GM18508 (cell line): ENCODE measurements around the gene OR2A42.
"Not testable (repeated sequence)": the region's sequence is repeated elsewhere in the genome, so short reads cannot be mapped to it uniquely, and the experiment has no call there.

ENCODE experiments used
- ATAC-seq: cut with Tn5 transposase; IDR thresholded peaks from one replicate; pipeline ENCODE4 v1.9.1; 2021; ENCODE audit warnings: moderate number of reproducible peaks; ENCODE audit not compliant: insufficient read depth, unreplicated experiment

OR2A42 gene, protein sequence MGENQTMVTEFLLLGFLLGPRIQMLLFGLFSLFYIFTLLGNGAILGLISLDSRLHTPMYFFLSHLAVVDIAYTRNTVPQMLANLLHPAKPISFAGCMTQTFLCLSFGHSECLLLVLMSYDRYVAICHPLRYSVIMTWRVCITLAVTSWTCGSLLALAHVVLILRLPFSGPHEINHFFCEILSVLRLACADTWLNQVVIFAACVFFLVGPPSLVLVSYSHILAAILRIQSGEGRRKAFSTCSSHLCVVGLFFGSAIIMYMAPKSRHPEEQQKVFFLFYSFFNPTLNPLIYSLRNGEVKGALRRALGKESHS

DNA sequence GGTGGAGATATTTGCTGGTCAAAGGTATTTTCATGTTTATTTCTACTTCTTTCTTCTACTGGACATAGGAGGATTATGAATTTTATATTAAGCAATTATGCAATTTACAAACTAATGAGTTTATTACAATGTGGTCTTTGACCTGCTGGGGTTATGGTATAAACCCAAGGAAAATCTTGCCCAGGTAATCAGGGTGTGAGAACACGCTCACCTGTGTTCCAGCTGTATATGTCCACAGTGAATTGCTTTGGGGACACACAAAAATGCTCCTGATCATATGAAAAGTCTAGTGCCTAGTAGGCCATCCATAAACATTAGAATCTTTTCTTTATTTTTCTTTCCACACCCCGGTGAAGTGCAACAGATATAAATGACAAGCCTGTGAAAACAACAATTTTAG lies at the start of gene OR2A42:
Gene OR2A42, minus strand, starts transcription at position 241 of the 400 bp plus-strand sequence. CDS start 6,762 bp downstream, outside the sequence.
- ATAC-seq, result not testable (repeated sequence)

DNA sequence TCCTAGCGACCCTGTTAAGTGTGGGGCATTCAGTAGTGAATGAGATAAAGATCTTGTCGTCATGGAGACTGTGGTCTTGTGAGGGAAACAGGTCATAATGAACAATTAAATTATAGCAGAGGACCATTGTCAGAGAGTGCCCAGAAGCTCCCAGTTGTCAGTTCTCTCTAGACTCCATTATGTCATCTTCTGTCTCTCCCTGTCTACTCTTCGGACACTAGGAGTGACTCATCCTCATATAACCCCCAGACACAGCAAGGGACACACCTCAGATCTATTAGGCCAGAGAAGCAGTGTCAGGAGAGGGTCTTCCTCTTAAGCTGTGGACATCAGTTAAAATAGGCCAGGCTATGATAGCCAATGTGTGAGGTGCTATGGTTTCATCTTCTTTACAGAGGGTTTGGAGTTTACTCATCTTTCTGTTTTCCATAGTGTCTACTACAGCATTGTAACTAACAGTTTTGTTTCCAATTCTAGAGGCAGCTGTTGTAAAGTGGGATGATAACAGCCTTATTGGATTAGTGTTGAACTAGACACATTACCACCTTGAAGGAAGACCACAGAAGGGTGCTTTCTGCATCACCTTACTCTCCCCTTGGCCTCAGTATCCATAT lies 47.9 kb upstream of the OR2A42 start:
- not testable (repeated sequence) for ATAC-seq

DNA sequence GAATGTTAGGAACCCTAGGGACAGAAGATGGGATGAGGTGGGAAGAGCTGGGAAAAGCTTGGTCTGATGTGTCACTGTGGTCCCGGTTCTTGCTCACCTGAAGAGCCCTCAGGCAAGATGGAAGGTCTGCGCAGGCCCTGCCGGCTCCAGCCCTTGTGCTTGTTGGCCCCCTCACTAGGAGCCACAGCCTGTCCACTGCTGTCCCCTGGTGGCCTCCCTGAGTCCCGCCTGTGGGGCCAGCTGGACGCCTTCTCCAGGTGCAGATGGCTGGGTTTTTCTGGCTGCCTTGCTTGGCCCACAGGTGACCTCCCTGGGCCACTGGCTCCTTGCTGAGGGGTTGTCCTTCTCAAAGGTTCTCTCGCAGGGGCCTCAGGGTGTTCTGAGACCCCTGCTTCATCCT lies 44.3 kb upstream of the OR2A42 start:
- ATAC-seq, result not testable (repeated sequence)

DNA sequence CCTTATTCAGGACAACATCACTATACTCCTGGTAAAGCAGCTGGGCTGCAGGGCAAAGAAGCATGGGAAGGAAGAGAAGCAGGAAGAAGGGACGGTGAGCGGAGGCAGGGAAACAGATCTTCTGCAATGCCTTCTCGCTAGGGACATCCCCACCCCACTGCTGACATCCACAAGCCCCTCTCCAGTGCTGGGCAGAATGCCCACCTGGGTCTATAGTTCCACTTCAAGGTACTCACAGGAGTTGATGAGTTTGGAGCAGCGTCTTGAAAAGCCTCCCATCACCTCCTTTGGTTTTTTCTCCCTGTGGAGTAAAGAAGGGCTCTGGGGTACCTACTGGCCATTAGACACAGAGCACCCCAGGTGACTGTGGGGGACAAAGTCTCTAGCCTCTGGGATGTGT lies 43.1 kb upstream of the OR2A42 start:
- not testable (repeated sequence) for ATAC-seq

DNA sequence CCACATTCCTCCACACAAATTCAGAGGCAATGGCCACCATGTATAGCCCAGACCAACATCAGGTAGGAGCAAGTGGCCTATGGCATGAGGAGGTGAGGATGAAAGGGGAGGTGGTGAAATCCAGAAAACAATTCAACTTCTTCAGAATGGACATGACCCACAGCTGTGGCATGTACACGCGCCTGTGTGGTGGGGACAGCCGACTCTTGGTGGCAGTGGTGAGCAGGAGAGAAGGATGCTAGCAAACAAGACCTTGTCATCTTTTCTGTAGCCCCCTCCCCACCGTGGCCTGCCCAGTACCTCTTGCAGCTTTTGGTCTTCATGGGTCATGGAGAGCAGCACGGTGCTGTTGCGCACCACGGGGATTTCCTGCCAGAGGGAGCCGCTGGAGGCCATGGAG lies 42.6 kb upstream of the OR2A42 start:
- not testable (repeated sequence) for ATAC-seq

DNA sequence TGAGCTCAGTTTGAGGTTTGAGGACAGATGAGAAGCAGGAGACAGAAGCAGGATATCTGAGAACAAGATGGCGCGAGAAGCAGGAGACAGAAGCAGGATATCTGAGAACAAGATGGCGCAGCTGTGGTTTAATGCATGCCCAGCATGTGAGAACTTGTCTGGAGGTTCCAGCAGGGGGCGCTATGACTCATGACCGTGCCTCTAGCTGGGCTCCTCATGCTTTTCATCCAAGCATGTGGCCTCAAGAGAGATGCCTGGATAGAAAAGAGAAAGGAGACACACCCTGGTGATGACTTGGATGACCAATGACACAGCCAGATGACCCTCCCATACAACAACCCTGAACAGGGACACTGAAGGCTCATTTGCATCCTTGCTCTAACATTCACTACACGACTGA lies 40.6 kb upstream of the OR2A42 start:
- not testable (repeated sequence) for ATAC-seq

DNA sequence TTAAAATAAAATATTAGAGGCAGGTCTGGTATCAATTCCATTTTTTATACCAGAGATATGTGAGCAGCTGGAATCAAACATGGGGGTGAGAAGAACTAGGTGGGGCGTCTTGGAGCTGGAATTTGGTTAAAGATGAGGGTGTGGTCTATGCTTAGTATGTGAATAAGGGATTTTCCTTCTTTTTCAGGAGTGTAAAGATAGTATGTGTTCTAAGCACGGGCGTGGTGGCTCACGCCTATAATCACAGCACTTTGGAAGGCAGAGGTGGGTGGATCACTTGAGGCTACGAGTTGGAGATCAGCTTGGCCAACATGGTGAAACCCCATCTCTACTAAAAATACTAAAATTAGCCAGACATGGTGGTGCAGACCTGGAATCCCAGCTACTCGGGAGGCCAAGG lies 35.9 kb upstream of the OR2A42 start:
- not testable (repeated sequence) for ATAC-seq

DNA sequence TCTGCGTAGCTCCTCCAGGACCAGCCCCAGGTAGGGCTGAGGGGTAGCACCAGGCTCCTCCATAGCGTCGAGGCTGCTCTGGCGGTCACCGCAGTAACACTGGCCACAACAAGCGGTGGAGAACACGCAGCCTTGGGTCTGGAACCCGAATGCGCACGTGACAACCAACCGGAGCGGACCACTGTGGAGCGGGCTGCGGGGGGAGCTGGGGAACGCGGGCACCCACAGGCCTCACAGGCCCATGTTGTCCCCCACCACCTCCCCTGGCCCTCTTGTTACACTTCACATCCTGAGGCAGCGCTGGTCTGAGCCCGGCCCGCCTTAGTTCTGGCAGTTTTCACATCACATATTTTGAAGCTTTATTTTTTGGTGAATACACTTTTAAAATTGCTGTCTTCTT lies 29.8 kb upstream of the OR2A42 start, which contains the start of gene CTAGE8:
Gene CTAGE8, minus strand, starts transcription at position 101 of the 400 bp plus-strand sequence. Its CDS starts 38 bp downstream, at position 63.
- ATAC-seq, result not testable (repeated sequence)

DNA sequence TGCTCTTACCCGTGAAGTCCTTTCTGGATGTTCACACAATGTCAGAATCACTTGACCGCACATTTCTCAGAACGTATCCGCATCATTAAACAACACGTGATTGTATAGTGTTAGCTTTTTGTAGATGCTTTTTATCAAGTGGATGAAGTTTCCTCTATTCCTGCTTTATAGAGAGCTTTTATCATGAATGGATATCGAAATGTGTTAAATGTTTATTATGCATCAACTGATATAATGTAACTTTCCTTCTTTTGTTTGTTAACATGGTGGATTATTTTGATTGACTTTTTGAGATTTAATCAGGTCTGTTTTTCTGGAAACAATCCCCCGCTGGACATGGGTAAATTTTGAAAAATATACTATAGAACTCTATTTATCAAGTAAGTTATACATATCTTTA lies 25.3 kb upstream of the OR2A42 start, which contains the start of gene OR2A7:
Gene OR2A7, minus strand, starts transcription at position 101 of the 400 bp plus-strand sequence. CDS start 5,164 bp downstream, outside the sequence.
- ATAC-seq, result not testable (repeated sequence)

DNA sequence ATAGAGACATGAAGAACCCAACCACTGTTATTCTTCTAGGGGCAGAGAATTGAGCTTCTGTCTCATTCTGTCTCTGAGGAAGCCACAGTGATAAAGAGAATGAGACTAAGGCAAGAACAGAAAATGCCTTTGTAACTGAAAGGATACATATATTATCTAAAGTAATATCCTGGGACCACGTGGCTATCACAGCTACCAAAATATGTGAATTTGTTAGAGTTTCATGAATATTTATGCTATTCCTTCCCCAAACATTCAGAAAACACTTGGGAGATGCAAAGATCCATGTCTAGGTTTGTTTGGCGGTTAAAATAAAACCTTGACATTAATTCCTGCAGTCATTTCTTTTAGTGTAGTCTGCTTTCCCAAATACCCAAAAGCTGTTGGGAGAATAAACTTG lies 22.7 kb upstream of the OR2A42 start:
- not testable (repeated sequence) for ATAC-seq

DNA sequence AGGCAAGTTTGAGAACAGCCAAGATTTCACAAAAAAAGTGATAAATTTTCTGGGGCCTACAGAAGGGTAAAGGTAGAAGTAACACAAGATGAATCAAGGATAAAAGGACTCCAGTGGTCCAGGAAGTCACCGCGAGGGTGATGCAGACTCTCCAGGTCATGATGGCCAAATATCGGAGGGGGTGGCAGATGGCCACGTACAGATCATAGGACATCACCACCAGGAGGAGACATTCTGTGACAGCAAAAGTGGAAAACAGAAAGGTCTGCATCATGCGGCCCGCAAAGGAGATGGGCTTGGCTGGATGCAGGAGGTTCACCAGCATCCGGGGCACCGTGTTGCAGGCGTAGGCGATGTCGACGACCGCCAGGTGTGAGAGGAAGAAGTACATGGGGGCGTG lies 19.7 kb upstream of the OR2A42 start:
- not testable (repeated sequence) for ATAC-seq

DNA sequence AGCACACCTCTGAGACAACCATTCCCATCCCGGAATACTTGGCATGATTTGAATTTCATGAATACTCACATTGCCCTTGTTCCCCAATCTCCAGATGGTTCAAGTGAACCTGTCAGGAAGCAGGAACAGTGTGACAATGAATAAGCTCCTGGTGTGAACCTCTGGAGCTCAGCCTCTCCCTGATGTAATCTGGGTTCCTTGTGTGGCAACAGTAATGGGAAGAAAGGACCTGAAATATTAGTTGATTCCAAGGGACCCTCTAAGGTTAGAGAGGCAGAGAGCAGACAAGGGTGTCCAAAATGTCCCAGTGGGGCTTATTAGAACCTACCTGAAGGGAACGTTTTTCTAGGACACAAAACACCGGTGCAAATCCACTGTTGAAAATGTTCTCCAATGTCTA lies 16.7 kb upstream of the OR2A42 start:
- ATAC-seq, result no peak

DNA sequence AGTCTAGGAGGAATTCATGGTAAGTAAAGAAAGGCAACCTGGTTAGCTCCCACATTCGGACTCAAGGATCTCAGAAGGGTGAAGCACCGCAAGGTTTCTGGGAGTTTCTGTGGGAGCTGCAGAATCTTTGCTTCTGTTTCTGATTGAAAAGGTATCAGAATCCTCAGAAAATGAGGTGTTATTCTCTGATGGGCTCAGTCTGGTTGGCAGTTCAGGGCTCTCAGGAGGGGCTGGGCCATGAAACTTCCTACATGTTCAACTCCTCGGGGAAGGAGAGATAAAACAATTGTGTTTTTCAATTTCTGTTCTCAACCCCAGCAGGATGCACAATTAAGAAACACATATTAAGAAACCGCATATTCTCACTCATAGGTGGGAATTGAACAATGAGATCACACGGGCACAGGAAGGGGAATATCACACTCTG lies 16.1 kb upstream of the OR2A42 start:
- no peak for ATAC-seq

DNA sequence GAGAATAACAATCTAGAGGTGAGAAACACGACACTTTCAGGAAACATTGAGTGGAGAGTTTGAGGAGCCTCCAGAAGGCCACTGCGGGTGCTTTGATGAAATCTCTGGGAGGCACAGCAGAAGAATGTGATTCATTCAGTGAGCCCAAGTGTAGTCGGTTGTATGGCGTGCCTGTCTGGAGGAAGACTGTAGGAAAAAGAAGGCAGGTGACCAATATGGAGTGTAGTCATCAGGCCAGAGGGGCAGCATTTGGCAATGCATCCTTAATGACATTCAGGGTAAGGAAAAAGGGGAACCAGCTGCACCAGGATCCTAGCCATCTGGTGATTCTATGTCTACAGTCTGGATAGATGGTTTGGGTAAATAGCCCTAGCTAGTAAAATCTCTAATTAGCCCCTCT lies 12.9 kb upstream of the OR2A42 start:
- ATAC-seq, result not testable (repeated sequence)

DNA sequence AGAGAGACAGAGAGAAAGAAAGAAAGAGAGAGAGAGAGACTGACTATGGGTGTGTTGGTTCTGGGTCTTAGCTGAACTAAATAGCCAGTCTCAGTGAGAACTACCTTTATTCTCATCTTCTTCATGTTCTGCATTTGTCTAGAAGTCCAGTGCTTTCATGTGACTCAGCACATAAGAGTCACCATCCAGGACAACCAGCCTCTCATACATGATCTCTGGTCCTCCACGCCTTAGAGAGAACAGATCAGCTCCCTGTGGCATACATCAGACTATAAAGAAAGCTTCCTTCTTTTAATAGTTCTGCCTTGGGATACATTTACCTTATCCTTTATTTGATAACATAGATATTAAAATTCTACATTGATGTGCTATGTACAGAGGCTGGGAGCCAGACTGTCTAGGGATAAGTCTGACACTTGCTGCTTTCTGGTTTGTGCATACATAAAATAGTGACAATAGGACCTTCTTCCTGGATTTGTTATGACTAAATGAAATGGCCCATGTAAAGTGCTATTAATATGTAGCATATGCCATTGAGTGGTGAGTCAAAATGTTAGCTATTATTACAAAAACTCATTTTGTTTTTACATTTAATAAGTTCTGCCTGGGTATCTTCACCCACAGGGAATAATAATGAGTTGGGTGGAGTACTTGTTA lies 8.4 kb upstream of the OR2A42 start:
- not testable (repeated sequence) for ATAC-seq

DNA sequence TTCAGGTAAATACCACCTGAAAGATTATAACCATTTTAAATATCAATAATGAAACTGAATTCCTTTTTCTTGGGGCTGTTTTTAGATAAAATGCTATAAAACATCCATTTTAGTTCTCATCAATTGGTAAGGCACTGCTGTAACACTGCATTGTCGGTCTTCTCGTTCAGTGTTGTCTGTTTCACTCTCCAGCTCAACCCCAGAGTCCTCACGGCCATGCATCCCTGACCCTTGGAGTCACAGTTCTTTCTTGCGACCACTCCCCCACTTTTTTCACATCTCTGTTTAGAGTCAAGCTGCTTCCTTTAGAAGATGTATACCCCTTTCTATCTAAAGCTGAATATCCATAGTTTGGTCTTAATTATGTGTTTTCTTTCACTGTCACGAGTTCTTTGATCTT lies 7.6 kb upstream of the OR2A42 start:
- ATAC-seq, result not testable (repeated sequence)

DNA sequence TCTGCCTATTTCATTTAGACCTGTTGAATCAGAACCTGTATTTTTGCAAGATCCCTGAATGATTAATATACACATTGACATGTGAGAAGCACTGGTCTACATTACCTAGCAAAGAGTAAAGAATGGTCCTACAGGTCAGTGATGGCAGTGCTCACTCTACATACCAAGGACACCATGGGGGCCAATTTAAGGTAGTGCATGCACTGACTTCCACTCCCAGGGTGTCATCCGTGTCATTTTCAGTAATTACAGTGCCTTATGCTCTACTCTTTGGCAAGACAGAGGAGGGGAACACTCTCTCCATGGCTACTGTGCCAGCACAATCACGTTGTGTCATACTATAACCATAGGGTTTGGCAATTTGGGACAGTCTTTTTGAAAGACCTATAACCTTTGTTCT lies 6.0 kb upstream of the OR2A42 start:
- not testable (repeated sequence) for ATAC-seq

DNA sequence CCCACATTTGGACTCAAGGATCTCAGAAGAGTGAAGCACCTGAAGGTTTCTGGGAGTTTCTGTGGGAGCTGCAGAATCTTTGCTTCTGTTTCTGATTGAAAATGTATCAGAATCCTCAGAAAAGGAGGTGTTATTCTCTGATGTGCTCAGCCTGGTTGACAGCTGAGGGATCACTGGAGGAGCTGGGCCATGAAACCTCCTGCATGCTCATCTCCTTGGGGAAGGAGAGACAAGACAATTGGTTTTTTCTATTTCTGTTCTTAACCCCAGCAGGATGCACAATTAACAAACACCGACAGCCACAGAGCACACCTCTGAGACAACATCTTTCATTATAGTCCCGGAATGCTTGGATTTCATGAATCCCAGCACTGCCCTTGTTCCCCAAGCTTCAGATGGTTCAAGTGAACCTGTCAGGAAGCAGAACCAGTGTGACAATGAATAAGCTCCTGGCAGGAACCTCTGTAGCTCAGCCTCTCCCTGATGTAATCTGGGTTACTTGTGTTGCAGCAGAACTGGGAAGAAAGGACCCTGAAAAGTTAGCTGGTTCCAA lies 799 bp downstream of the OR2A42 start:
- not testable (repeated sequence) for ATAC-seq

DNA sequence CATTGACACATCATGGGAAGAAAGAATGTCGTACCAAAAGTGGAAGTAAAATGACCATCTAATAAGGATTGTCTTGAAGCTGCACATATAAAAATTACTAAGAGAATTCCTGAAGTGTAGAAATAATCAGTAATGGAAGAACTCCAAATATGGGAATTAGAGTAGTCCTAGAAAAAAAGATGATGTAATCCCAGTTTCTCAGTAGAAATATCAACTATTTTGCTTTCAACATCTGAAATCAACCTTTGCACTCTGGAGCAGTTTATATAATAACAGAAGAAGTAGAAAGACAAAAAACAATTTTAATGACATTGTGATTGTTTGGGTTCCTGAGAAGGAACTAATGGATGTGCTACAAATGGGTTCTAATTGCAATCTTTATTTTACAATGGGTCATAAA lies 6.4 kb downstream of the OR2A42 start:
- ATAC-seq, result not testable (repeated sequence)

DNA sequence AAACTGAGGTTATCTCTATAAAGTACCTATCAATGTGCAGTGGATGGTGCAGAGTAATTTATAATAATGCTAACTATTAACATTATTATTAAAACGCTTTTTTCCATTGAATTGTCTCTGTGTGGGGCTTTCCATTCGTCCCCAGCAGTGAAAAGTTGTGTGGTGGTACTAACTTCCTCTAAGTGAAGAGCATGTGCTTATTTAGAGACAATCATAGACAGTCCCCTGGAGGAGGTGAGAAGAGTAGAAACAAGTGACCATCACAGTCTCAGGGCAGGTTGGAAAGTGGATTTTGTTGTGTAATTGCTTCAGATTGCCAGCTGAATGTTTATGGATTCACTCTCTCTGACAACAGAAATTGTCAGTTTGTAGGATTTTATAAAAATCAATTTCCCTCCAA lies 8.4 kb downstream of the OR2A42 start:
- not testable (repeated sequence) for ATAC-seq

DNA sequence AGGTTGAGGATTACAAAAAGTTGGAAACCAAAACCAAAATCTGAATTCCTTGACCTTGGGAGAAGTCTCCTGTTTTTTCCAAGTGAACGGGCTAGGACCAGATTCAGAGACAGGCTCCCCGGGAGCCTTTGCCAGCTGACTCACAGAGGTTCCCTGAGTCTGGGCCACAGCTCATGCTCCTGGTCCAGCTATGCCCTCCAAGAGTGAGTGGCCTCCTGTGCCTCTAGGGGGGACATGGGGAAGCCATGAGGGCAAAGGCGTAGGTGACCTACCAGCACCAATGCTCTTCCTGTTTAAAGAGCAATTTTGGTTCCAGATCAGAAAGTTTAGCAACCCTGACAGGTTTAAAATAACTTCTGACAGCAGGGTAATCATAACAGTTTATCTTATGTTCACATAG lies 10.6 kb downstream of the OR2A42 start:
- not testable (repeated sequence) for ATAC-seq
